Activated T-helper 2 cell treated with anti-CD3 and anti-CD28 coated beads, Interferon-gamma antibody, Interleukin-2, Interleukin-4, amounts not matched to agents 10 μg/mL and 5 μg/mL and 100 μg/mL, durations not matched to agents 14 hours and 24 hours and 36 hours (primary cell): Measurements from ENCODE around the gene KCND1. TPM values are rescaled to one million over a fixed set of nuclear protein-coding genes. Genes with fewer than 3 reads are reported as not detected.
"Not testable (repeated sequence)": the region's sequence is repeated elsewhere in the genome, so short reads cannot be mapped to it uniquely, and the experiment has no call there.

ENCODE experiments used
- DNase-seq: peaks from one replicate; pipeline ENCODE4 v3.0.0; 2021; ENCODE audit warnings: low spot score
- H3K27ac Mint-ChIP-seq: one replicate; pipeline ENCODE4 v1.8.0; 2021; ENCODE audit warnings: mixed read lengths
- H3K27me3 Mint-ChIP-seq: one replicate; pipeline ENCODE4 v1.8.0; 2021; ENCODE audit warnings: low read depth, mixed read lengths
- H3K36me3 Mint-ChIP-seq: one replicate; pipeline ENCODE4 v1.8.0; 2021; ENCODE audit warnings: low read depth, mixed read lengths
- H3K4me1 Mint-ChIP-seq: one replicate; pipeline ENCODE4 v1.8.0; 2021; ENCODE audit warnings: low read depth, mixed read lengths
- H3K4me3 Mint-ChIP-seq: one replicate; pipeline ENCODE4 v1.8.0; 2021; ENCODE audit warnings: low read depth, mild to moderate bottlenecking, moderate library complexity, mixed read lengths
- H3K9me3 Mint-ChIP-seq: one replicate; pipeline ENCODE4 v1.8.0; 2021; ENCODE audit warnings: mixed read lengths
- intact Hi-C: fragments of 100-400 bp; cut with micrococcal nuclease; formaldehyde crosslinking; loops from one replicate; pipeline ENCODE4 v1.15.1; 2023
- total RNA-seq: library from RNA; stranded (reverse); gene quantifications from 2 replicates; pipeline ENCODE4 v1.2.3, GENCODE V29; 2022

Gene KCND1
- total RNA-seq, 1 donor from 2014 or later = 2.9 TPM

GRCh38 chrX:48992341-48992740, 20.7 kb upstream of the KCND1 start:
- intact Hi-C loops = no loop called here
- Mint-ChIP-seq H3K9me3 (no peaks in the 10 kb centered on the region), H3K4me1 (peaks cover 4% of the 10 kb centered on the region), H3K27me3 (no peaks in the 10 kb centered on the region), H3K36me3 (peaks cover 59% of the 10 kb centered on the region), H3K27ac (no peak overlapping the region), H3K4me3 (no peak overlapping the region)
- no peak for DNase-seq

GRCh38 chrX:48989483-48989882, 17.8 kb upstream of the KCND1 start:
- DNase-seq = no peak
- Mint-ChIP-seq H3K9me3 (no peaks in the 10 kb centered on the region), H3K27ac (no peak overlapping the region), H3K27me3 (no peaks in the 10 kb centered on the region), H3K4me3 (no peak overlapping the region), H3K36me3 (peaks cover 50% of the 10 kb centered on the region), H3K4me1 (no peaks in the 10 kb centered on the region)
- intact Hi-C loops = no loop called here

GRCh38 chrX:48983896-48984295, 12.3 kb upstream of the KCND1 start:
- H3K27me3 Mint-ChIP-seq = no peaks in the 10 kb centered on the region
- peaks cover 47% of the 10 kb centered on the region for H3K36me3 Mint-ChIP-seq
- intact Hi-C loops = no loop called here
- H3K4me3 Mint-ChIP-seq = no peak overlapping the region
- DNase-seq = no peak
- H3K4me1 Mint-ChIP-seq = no peaks in the 10 kb centered on the region
- no peak overlapping the region for H3K27ac Mint-ChIP-seq
- no peaks in the 10 kb centered on the region for H3K9me3 Mint-ChIP-seq

DNA sequence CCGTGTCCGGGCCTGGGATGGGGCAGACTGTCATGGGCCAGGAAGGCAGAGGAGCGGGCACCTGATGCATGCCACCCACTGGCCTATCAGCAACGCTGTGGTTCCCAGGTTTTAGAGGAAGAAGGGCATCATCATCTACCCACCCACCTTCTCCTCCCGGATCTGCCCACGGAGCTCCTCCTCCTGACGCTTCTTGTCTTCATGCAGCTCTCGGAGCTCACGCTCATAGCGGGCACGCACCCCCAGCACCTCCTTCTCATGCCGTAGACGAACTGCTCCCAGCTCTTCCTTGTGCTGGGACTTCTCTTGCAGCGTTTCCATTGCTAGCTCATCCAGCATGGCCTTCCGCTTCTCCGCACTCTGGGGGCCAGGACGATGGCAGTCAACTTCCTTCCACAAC, 11.4 kb upstream of the KCND1 start:
- Mint-ChIP-seq H3K27ac (no peak overlapping the region), H3K27me3 (no peaks in the 10 kb centered on the region), H3K4me3 (no peak overlapping the region), H3K36me3 (peaks cover 45% of the 10 kb centered on the region), H3K9me3 (no peaks in the 10 kb centered on the region), H3K4me1 (no peaks in the 10 kb centered on the region)
- no peak for DNase-seq
- intact Hi-C loops = no loop called here

DNA sequence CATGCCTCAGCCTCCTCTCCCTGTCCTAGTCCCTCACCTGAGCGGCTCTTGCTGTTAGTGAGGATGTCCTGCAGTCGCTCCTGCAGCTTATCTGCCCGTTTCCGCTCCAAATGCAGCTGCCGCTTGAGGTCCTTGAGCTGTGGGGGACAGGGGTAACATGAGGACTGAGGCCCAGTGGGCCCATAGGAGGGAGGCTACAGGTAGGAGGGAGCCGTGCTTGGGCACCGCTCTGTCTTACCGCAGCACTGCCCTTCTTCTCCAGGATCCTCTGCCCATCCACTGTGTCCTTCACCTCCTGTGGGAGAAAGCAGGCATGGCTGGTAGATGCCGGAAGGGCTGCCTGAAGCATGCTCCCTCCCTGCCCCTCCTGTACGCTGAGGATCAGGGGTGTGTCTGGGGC, 9.5 kb upstream of the KCND1 start:
- Mint-ChIP-seq H3K9me3 (no peaks in the 10 kb centered on the region), H3K27ac (no peak overlapping the region), H3K4me1 (no peaks in the 10 kb centered on the region), H3K27me3 (no peaks in the 10 kb centered on the region), H3K4me3 (no peak overlapping the region), H3K36me3 (peaks cover 46% of the 10 kb centered on the region)
- intact Hi-C loops = no loop called here
- no peak for DNase-seq

GRCh38 chrX:48980341-48980740, 8.7 kb upstream of the KCND1 start:
- H3K4me1 Mint-ChIP-seq, H3K4me3 Mint-ChIP-seq, intact Hi-C loops, H3K9me3 Mint-ChIP-seq, H3K27me3 Mint-ChIP-seq, H3K27ac Mint-ChIP-seq, DNase-seq: not testable (repeated sequence)
- H3K36me3 Mint-ChIP-seq = peaks cover 45% of the 10 kb centered on the region

GRCh38 chrX:48978226-48978625, 6.6 kb upstream of the KCND1 start:
- intact Hi-C loops = no loop called here
- peaks cover under 1% of the 10 kb centered on the region for H3K4me1 Mint-ChIP-seq
- no peak for DNase-seq
- peaks cover 45% of the 10 kb centered on the region for H3K36me3 Mint-ChIP-seq
- H3K27ac Mint-ChIP-seq = no peak overlapping the region
- H3K4me3 Mint-ChIP-seq = no peak overlapping the region
- H3K27me3 Mint-ChIP-seq = no peaks in the 10 kb centered on the region
- no peaks in the 10 kb centered on the region for H3K9me3 Mint-ChIP-seq

GRCh38 chrX:48976086-48976485, 4.4 kb upstream of the KCND1 start:
- Mint-ChIP-seq H3K4me3 (no peak overlapping the region), H3K36me3 (peaks cover 47% of the 10 kb centered on the region), H3K27ac (no peak overlapping the region), H3K9me3 (no peaks in the 10 kb centered on the region), H3K4me1 (peaks cover 12% of the 10 kb centered on the region), H3K27me3 (no peaks in the 10 kb centered on the region)
- intact Hi-C loops = no loop called here
- DNase-seq = no peak

DNA sequence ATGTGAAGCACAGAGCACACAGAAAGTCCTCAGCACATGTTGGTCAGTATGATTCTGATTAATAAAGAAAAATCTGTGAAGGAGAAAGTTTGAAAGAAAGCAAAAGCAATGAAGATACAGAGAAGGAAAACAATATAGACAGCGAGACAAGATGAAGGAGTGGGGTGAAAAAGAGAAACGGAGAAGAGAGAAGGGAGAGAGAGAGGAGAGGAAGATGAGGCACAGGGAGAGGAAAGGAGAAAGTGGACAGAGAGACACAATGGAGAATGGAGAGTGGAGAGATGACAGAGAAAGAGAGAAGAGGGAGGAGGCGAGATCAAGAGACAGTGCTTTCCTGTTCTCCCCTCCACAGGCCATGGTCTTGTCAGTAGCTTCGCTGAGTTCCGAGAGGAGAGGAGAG, 3.9 kb upstream of the KCND1 start:
- Mint-ChIP-seq H3K9me3 (no peaks in the 10 kb centered on the region), H3K36me3 (peaks cover 42% of the 10 kb centered on the region), H3K27me3 (no peaks in the 10 kb centered on the region), H3K4me1 (peaks cover 12% of the 10 kb centered on the region), H3K27ac (peak overlapping the region; percentile 34), H3K4me3 (no peak overlapping the region)
- DNase-seq = no peak
- intact Hi-C loops = no loop called here

GRCh38 chrX:48975041-48975440, 3.4 kb upstream of the KCND1 start:
- H3K27me3 Mint-ChIP-seq = no peaks in the 10 kb centered on the region
- no peaks in the 10 kb centered on the region for H3K9me3 Mint-ChIP-seq
- no peak overlapping the region for H3K4me3 Mint-ChIP-seq
- intact Hi-C loops = no loop called here
- DNase-seq = no peak
- no peak overlapping the region for H3K27ac Mint-ChIP-seq
- peaks cover 12% of the 10 kb centered on the region for H3K4me1 Mint-ChIP-seq
- H3K36me3 Mint-ChIP-seq = peaks cover 38% of the 10 kb centered on the region

DNA sequence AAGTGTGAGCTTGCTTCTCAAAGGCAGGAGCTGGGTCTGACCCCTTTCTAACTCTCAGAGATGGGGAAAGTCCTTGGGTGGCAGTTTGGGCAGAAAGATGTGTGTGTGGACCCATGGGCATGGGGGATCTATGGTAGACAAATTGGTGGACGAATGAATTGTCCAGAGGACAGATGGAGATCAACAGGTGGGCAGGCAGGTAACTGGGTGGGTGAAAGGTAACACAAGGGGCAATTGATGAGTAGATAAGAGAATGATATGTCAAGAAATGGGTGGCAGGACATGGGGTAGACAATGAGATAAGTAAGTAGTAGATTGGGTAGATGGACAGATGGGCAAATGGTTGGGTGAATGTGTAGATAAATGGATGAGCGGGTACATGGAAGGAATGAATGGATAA, 2.9 kb upstream of the KCND1 start:
- peaks cover 36% of the 10 kb centered on the region for H3K36me3 Mint-ChIP-seq
- H3K27ac Mint-ChIP-seq = no peak overlapping the region
- no peaks in the 10 kb centered on the region for H3K9me3 Mint-ChIP-seq
- H3K4me3 Mint-ChIP-seq = no peak overlapping the region
- peaks cover 12% of the 10 kb centered on the region for H3K4me1 Mint-ChIP-seq
- no peaks in the 10 kb centered on the region for H3K27me3 Mint-ChIP-seq
- DNase-seq = no peak
- intact Hi-C loops = no loop called here

- H3K4me1 Mint-ChIP-seq = peaks cover 12% of the 10 kb centered on the region
- no peak overlapping the region for H3K4me3 Mint-ChIP-seq
- intact Hi-C loops = no loop called here
- H3K27ac Mint-ChIP-seq = no peak overlapping the region
- H3K9me3 Mint-ChIP-seq = no peaks in the 10 kb centered on the region
- DNase-seq = no peak
- no peaks in the 10 kb centered on the region for H3K27me3 Mint-ChIP-seq
- peaks cover 36% of the 10 kb centered on the region for H3K36me3 Mint-ChIP-seq
These were observed 2.4 kb upstream of the KCND1 start for GRCh38 chrX:48974033-48974432.

GRCh38 chrX:48972220-48973164, 848 bp upstream of the KCND1 start:
- Mint-ChIP-seq H3K27me3 (no peaks in the 10 kb centered on the region), H3K27ac (no peak overlapping the region), H3K9me3 (no peaks in the 10 kb centered on the region), H3K4me1 (peaks cover 12% of the 10 kb centered on the region), H3K4me3 (no peak overlapping the region), H3K36me3 (peaks cover 24% of the 10 kb centered on the region)
- peak; percentile 10 for DNase-seq
- intact Hi-C loops = no loop called here
